Pulmonary artery endothelial cell (primary cell): Measurements from ENCODE around the gene SP2. TPM values are rescaled to one million over a fixed set of nuclear protein-coding genes. Genes with fewer than 3 reads are reported as not detected.

Experiments
- DNase-seq: peaks from one replicate; pipeline ENCODE4 v3.0.0-alpha.2; 2011; ENCODE audit warnings: low read depth, low spot score
- total RNA-seq: library from RNA; depleted of rRNA; stranded (reverse); fragments of >200 nt; gene quantifications from 2 replicates; pipeline ENCODE4 v1.2.3, GENCODE V29; 2014

The SP2 gene
- total RNA-seq, 1 donor from 2014 or later = 1.3 TPM

GRCh38 chr17:47970725-47971499 lies 74.9 kb downstream of the SP2 start, which contains the start of gene CDK5RAP3:
CDK5RAP3 (plus strand) TSS chr17:47971113; CDS start chr17:47971147, 34 bp downstream.
- DNase-seq = peak; percentile 96

- DNase-seq = no peak
Observed at GRCh38 chr17:47973541-47973940, 77.5 kb downstream of the SP2 start.

- no peak for DNase-seq
Observed at GRCh38 chr17:47975189-47975822, 79.3 kb downstream of the SP2 start.

GRCh38 chr17:47975823-47976205 lies 79.8 kb downstream of the SP2 start:
- DNase-seq = no peak

GRCh38 chr17:47978324-47978723 lies 82.3 kb downstream of the SP2 start:
- peak; percentile 10 for DNase-seq

Other genes with a start within 250 kb of the SP2 start
- gene KPNB1, start 246.3 kb upstream of the SP2 start, total RNA-seq = 352 and 589 TPM in 2 replicates
- 8.2 and 10.4 TPM in 2 replicates for gene TBKBP1, start 202.1 kb upstream of the SP2 start, total RNA-seq
- gene TBX21, start 163.0 kb upstream of the SP2 start, total RNA-seq = not detected in 2 replicates
- gene OSBPL7, start 74.4 kb upstream of the SP2 start, total RNA-seq = 9.0 and 13.2 TPM in 2 replicates
- 23.9 and 29.6 TPM in 2 replicates for gene MRPL10, start 64.7 kb upstream of the SP2 start, total RNA-seq
- gene LRRC46, start 64.6 kb upstream of the SP2 start, total RNA-seq = not detected in 2 replicates
- gene SCRN2, start 55.0 kb upstream of the SP2 start, total RNA-seq = 28.8 and 46.4 TPM in 2 replicates
- 0.92 and 1.3 TPM in 2 replicates for gene SP6, start 45.1 kb upstream of the SP2 start, total RNA-seq
- gene PNPO, start 45.3 kb downstream of the SP2 start, total RNA-seq = 21.1 and 35.4 TPM in 2 replicates
- not detected in 2 replicates for gene PRR15L, start 61.6 kb downstream of the SP2 start, total RNA-seq
- gene CDK5RAP3, start 74.9 kb downstream of the SP2 start, total RNA-seq = 68.2 and 75.8 TPM in 2 replicates
- 6.3 and 7.4 TPM in 2 replicates for gene COPZ2, start 141.6 kb downstream of the SP2 start, total RNA-seq
- gene NFE2L1, start 152.1 kb downstream of the SP2 start, total RNA-seq = 105 and 121 TPM in 2 replicates
- 57.9 and 74.0 TPM in 2 replicates for gene CBX1, start 205.2 kb downstream of the SP2 start, total RNA-seq
- 15.2 and 15.7 TPM in 2 replicates for gene SNX11, start 211.5 kb downstream of the SP2 start, total RNA-seq